ENCODE results near the gene SMYD5.
"Not testable (repeated sequence)": the region's sequence is repeated elsewhere in the genome, so short reads cannot be mapped to it uniquely, and the experiment has no call there.

SMYD5 gene

DNA sequence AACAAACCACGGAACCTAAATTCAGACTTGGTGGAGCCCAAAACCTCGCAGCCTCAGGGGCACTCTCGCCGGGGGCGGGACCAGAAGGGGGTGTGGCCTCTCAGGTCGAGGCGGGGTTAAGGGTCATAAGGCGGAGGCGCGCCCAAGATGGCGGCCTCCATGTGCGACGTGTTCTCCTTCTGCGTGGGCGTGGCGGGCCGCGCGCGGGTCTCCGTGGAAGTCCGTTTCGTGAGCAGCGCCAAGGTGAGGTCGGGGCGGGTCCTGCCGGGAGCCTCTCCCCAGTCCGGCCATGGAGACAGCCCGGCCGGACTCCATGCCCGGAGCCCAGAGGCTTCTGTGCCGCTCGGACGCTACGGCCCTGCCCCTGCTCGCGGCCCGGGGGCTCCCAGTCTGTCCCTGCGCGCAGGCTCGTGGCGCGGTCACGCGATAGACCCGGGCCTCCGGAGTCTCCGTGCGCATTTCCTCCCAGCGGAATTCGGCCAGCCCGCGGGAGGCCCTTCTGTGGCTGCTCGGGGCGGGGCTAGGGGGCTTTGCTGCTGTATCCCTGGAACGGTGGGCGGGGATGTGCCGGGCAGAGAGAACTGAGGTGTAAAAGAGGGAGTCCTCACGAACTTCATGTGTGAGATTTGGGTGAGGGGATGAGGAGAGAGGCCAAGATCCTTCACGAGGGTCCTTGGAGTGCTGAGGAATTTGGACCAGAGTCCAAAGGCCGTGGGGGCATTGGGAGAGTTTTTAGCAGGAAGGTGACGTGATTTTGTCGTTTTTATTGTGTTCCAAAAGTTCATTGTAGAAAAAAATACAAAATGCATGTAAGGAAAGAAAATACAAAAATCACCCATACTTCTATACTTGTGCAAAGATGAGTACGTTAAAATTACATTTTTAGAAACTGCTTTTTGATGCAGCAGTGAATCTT lies at the start of gene SMYD5:
TSS of gene SMYD5 (plus strand) at position 126 of the 916 bp plus-strand sequence. CDS start at position 148, 22 bp downstream.
- H3K9ac ChIP-seq (ENCODE audit: low read length) = peak within 1 kb of the TSS; percentile 36
- H3K27ac ChIP-seq (ENCODE audit: low read depth, low read length) = peak within 1 kb of the TSS; percentile 53
- H3K4me1 ChIP-seq (ENCODE audit: insufficient read depth, low read length) = peaks cover 10% of the 10 kb centered on the region
- no peaks in the 10 kb centered on the region for H3K9me3 ChIP-seq (ENCODE audit: low read length)
- H3K4me3 ChIP-seq (ENCODE audit: low read depth in 1 of 2, low read length in 2 of 2) = peak within 1 kb of the TSS; percentile 83 to 95
- no peaks in the 10 kb centered on the region for H3K27me3 ChIP-seq (ENCODE audit: control insufficient read depth in 1 of 2, insufficient read depth in 2 of 2, low read length in 2 of 2)
- H3K36me3 ChIP-seq (ENCODE audit: insufficient read depth, low read length) = no peaks in the 10 kb centered on the region

DNA sequence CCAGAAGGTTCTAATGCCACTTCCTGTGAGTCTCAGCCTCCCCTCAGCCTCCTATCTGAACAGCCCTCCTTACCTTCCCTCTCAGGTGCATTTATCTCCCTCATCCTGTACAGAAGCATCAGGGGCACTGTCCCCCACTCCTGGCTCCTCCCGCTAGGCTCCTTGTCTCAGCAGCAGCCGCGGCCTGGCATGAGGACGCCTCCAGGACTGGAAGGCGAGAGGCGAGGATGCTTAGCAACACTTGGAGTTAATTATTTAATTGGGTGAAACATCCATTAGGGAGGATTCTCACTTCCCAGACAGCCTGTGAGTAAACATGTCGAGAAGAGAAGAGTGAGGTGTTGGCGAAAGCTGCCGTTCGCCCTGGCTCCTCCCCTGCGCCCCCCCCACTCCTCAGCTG lies 48.1 kb upstream of the SMYD5 start:
- not testable (repeated sequence) for H3K36me3 ChIP-seq (ENCODE audit: insufficient read depth, low read length); H3K4me1 ChIP-seq (ENCODE audit: insufficient read depth, low read length); H3K9ac ChIP-seq (ENCODE audit: low read length); H3K27ac ChIP-seq (ENCODE audit: low read depth, low read length); H3K4me3 ChIP-seq (ENCODE audit: low read depth in 1 of 2, low read length in 2 of 2); H3K9me3 ChIP-seq (ENCODE audit: low read length); H3K27me3 ChIP-seq (ENCODE audit: control insufficient read depth in 1 of 2, insufficient read depth in 2 of 2, low read length in 2 of 2)

GRCh38 chr2:73166813-73167212 lies 47.2 kb upstream of the SMYD5 start:
- not testable (repeated sequence) for H3K27me3 ChIP-seq (ENCODE audit: control insufficient read depth in 1 of 2, insufficient read depth in 2 of 2, low read length in 2 of 2); H3K9me3 ChIP-seq (ENCODE audit: low read length); H3K36me3 ChIP-seq (ENCODE audit: insufficient read depth, low read length); H3K4me3 ChIP-seq (ENCODE audit: low read depth in 1 of 2, low read length in 2 of 2); H3K4me1 ChIP-seq (ENCODE audit: insufficient read depth, low read length); H3K9ac ChIP-seq (ENCODE audit: low read length); H3K27ac ChIP-seq (ENCODE audit: low read depth, low read length)

DNA sequence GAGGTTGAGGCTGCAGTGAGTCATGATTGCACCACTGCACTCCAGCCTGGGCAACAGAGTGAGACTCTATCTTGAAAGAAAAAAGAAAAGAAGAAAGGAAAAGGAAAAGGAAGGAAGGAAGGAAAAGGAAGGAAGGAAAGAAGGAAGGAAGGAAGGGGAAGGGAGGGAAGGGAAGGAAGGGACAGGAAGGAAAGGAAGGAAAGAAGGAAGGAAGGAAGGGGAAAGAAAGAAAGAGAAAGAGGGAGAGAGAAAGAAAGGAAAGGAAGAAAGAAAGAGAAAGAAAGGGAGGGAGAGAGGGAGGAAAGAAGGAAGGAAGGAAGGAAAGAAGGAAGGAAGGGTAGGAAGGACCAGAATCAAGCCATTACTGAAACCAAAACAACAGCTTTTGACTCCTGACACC lies 45.7 kb upstream of the SMYD5 start:
- H3K4me3 ChIP-seq (ENCODE audit: low read depth in 1 of 2, low read length in 2 of 2); H3K36me3 ChIP-seq (ENCODE audit: insufficient read depth, low read length); H3K27ac ChIP-seq (ENCODE audit: low read depth, low read length); H3K9ac ChIP-seq (ENCODE audit: low read length); H3K4me1 ChIP-seq (ENCODE audit: insufficient read depth, low read length); H3K27me3 ChIP-seq (ENCODE audit: control insufficient read depth in 1 of 2, insufficient read depth in 2 of 2, low read length in 2 of 2); H3K9me3 ChIP-seq (ENCODE audit: low read length): not testable (repeated sequence)

DNA sequence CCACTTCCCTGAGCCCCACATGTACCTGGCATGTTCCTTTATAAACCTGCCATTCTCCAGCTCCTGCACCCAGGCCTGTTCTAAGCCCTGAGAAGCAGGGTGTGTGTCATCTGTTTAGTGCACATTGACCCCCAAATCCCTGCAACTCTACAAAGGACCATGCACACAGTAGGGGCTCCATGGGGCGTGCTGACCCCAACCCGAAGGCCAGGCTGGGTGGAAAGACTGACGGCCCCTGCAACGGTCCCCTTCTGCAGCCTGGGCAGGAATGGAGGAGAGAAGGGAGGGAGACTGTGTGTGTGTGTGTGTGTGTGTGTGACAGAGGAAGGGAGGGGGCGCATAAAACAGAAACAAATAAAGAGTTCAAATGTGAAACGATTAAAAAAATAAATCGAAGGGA lies 43.7 kb upstream of the SMYD5 start:
- not testable (repeated sequence) for H3K4me1 ChIP-seq (ENCODE audit: insufficient read depth, low read length); H3K9me3 ChIP-seq (ENCODE audit: low read length); H3K4me3 ChIP-seq (ENCODE audit: low read depth in 1 of 2, low read length in 2 of 2); H3K9ac ChIP-seq (ENCODE audit: low read length); H3K36me3 ChIP-seq (ENCODE audit: insufficient read depth, low read length); H3K27ac ChIP-seq (ENCODE audit: low read depth, low read length)
- H3K27me3 ChIP-seq (ENCODE audit: control insufficient read depth in 1 of 2, insufficient read depth in 2 of 2, low read length in 2 of 2) = peaks cover 0 to 10% of the 10 kb centered on the region in 2 donors

- H3K9ac ChIP-seq (ENCODE audit: low read length) = no peak overlapping the region
- no peak overlapping the region for H3K27ac ChIP-seq (ENCODE audit: low read depth, low read length)
- peaks cover 17% of the 10 kb centered on the region for H3K4me1 ChIP-seq (ENCODE audit: insufficient read depth, low read length)
- H3K4me3 ChIP-seq (ENCODE audit: low read depth in 1 of 2, low read length in 2 of 2) = no peak overlapping the region
- H3K27me3 ChIP-seq (ENCODE audit: control insufficient read depth in 1 of 2, insufficient read depth in 2 of 2, low read length in 2 of 2) = peaks cover 0 to 20% of the 10 kb centered on the region in 2 donors
- H3K9me3 ChIP-seq (ENCODE audit: low read length) = no peaks in the 10 kb centered on the region
- no peaks in the 10 kb centered on the region for H3K36me3 ChIP-seq (ENCODE audit: insufficient read depth, low read length)
Observed at GRCh38 chr2:73172963-73173362, 41.1 kb upstream of the SMYD5 start.

GRCh38 chr2:73173781-73174180 lies 40.3 kb upstream of the SMYD5 start:
- Histone ChIP-seq H3K4me1 (ENCODE audit: insufficient read depth, low read length) (peaks cover 18% of the 10 kb centered on the region), H3K27me3 (ENCODE audit: control insufficient read depth in 1 of 2, insufficient read depth in 2 of 2, low read length in 2 of 2) (peaks cover 4 to 20% of the 10 kb centered on the region in 2 donors), H3K4me3 (ENCODE audit: low read depth in 1 of 2, low read length in 2 of 2) (no peak overlapping the region), H3K9ac (ENCODE audit: low read length) (no peak overlapping the region), H3K27ac (ENCODE audit: low read depth, low read length) (no peak overlapping the region), H3K9me3 (ENCODE audit: low read length) (no peaks in the 10 kb centered on the region), H3K36me3 (ENCODE audit: insufficient read depth, low read length) (no peaks in the 10 kb centered on the region)

- H3K4me3 ChIP-seq (ENCODE audit: low read depth in 1 of 2, low read length in 2 of 2) = no peak overlapping the region
- no peak overlapping the region for H3K9ac ChIP-seq (ENCODE audit: low read length)
- no peaks in the 10 kb centered on the region for H3K9me3 ChIP-seq (ENCODE audit: low read length)
- peaks cover 18% of the 10 kb centered on the region for H3K4me1 ChIP-seq (ENCODE audit: insufficient read depth, low read length)
- H3K27ac ChIP-seq (ENCODE audit: low read depth, low read length) = no peak overlapping the region
- H3K36me3 ChIP-seq (ENCODE audit: insufficient read depth, low read length) = no peaks in the 10 kb centered on the region
- peaks cover 4 to 20% of the 10 kb centered on the region in 2 donors for H3K27me3 ChIP-seq (ENCODE audit: control insufficient read depth in 1 of 2, insufficient read depth in 2 of 2, low read length in 2 of 2)
Observed at GRCh38 chr2:73174244-73174643, 39.8 kb upstream of the SMYD5 start.

- Histone ChIP-seq H3K27ac (ENCODE audit: low read depth, low read length) (no peak overlapping the region), H3K9ac (ENCODE audit: low read length) (no peak overlapping the region), H3K9me3 (ENCODE audit: low read length) (no peaks in the 10 kb centered on the region), H3K4me1 (ENCODE audit: insufficient read depth, low read length) (peaks cover 18% of the 10 kb centered on the region), H3K36me3 (ENCODE audit: insufficient read depth, low read length) (no peaks in the 10 kb centered on the region), H3K4me3 (ENCODE audit: low read depth in 1 of 2, low read length in 2 of 2) (peak overlapping the region; percentile 42 to 62), H3K27me3 (ENCODE audit: control insufficient read depth in 1 of 2, insufficient read depth in 2 of 2, low read length in 2 of 2) (peaks cover 4 to 20% of the 10 kb centered on the region in 2 donors)
Observed at GRCh38 chr2:73174941-73175662, 38.9 kb upstream of the SMYD5 start.

DNA sequence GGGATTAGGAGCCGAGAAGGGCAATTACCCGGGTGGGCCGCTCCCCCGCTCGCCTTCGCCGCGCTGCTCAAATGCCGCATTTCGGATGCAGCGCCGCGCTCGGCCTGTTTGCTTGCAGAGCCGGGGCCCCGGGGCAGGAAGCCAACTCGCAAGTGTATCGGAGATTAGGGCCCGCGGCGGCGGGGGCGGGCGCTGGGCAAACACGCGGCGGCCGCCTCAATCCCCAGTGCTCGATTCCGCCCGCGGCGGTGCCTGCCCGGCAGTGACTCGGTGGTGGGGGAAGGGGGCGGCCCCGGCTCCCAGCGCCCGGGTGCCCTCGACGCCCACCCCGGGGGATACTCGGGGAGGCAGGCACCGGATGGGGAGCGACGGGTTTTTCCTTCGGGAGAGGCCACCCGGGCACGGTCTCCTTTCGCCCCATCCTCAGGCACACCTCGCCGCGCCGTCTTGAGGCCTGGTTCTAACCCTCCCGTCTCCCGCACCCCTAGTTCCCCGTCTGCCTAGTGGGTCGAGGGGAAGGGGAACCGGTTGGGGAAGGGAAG lies 38.3 kb upstream of the SMYD5 start:
- no peaks in the 10 kb centered on the region for H3K36me3 ChIP-seq (ENCODE audit: insufficient read depth, low read length)
- peak overlapping the region; percentile 32 for H3K27ac ChIP-seq (ENCODE audit: low read depth, low read length)
- H3K4me3 ChIP-seq (ENCODE audit: low read depth in 1 of 2, low read length in 2 of 2) = peak overlapping the region; percentile 42 to 62
- peaks cover 18% of the 10 kb centered on the region for H3K4me1 ChIP-seq (ENCODE audit: insufficient read depth, low read length)
- peaks cover 4 to 20% of the 10 kb centered on the region in 2 donors for H3K27me3 ChIP-seq (ENCODE audit: control insufficient read depth in 1 of 2, insufficient read depth in 2 of 2, low read length in 2 of 2)
- H3K9ac ChIP-seq (ENCODE audit: low read length) = peak overlapping the region; percentile 65
- H3K9me3 ChIP-seq (ENCODE audit: low read length) = no peaks in the 10 kb centered on the region

DNA sequence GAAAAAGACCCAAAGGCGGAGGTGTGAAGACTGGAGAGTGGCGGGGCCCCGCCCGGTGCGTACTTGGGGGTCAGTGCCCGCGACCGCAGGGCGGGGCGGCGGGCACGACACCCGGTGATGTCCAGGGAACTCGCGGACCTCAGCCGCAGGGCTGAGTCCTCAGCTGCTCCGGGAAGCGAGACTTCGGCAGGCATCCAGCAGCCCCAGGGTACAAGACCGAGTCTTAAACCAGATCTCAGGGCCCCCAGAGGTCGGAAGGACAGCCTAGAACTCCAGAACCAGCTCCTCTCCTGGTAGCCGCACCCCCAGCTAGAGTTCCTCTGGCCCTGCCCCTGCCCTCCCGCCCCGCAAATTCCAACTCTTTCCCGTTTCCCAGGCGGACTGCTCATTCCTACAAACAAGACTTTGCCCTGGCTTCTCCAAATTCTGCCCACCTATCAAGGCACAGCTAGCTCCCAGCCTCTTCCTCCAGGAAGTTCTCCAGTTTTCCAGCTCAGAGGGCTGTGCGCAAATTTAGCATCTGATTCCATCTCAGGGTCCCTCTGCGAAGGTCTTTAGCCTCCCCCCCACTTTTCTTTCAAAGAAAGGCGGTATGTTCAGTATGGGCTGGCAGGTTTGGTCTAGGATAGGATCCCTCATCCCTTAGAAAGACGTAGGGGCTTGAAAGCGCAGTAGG lies 37.7 kb upstream of the SMYD5 start:
- H3K4me1 ChIP-seq (ENCODE audit: insufficient read depth, low read length) = peaks cover 18% of the 10 kb centered on the region
- no peaks in the 10 kb centered on the region for H3K9me3 ChIP-seq (ENCODE audit: low read length)
- peak overlapping the region; percentile 75 for H3K9ac ChIP-seq (ENCODE audit: low read length)
- peak overlapping the region; percentile 62 to 63 for H3K4me3 ChIP-seq (ENCODE audit: low read depth in 1 of 2, low read length in 2 of 2)
- no peaks in the 10 kb centered on the region for H3K36me3 ChIP-seq (ENCODE audit: insufficient read depth, low read length)
- peak overlapping the region; percentile 37 for H3K27ac ChIP-seq (ENCODE audit: low read depth, low read length)
- H3K27me3 ChIP-seq (ENCODE audit: control insufficient read depth in 1 of 2, insufficient read depth in 2 of 2, low read length in 2 of 2) = peaks cover 4 to 20% of the 10 kb centered on the region in 2 donors

Measured in muscle layer of colon (tissue), 2 donors.